HPDE6-E6E7 (cell line): Measurements from ENCODE around the gene CMTM6.
"Not testable (repeated sequence)": the region's sequence is repeated elsewhere in the genome, so short reads cannot be mapped to it uniquely, and the experiment has no call there.

Source experiments
- DNase-seq: peaks from one replicate; pipeline ENCODE4 v3.0.0; 2011; ENCODE audit warnings: missing footprints; ENCODE audit errors: extremely low spot score

The CMTM6 gene, protein sequence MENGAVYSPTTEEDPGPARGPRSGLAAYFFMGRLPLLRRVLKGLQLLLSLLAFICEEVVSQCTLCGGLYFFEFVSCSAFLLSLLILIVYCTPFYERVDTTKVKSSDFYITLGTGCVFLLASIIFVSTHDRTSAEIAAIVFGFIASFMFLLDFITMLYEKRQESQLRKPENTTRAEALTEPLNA

DNA sequence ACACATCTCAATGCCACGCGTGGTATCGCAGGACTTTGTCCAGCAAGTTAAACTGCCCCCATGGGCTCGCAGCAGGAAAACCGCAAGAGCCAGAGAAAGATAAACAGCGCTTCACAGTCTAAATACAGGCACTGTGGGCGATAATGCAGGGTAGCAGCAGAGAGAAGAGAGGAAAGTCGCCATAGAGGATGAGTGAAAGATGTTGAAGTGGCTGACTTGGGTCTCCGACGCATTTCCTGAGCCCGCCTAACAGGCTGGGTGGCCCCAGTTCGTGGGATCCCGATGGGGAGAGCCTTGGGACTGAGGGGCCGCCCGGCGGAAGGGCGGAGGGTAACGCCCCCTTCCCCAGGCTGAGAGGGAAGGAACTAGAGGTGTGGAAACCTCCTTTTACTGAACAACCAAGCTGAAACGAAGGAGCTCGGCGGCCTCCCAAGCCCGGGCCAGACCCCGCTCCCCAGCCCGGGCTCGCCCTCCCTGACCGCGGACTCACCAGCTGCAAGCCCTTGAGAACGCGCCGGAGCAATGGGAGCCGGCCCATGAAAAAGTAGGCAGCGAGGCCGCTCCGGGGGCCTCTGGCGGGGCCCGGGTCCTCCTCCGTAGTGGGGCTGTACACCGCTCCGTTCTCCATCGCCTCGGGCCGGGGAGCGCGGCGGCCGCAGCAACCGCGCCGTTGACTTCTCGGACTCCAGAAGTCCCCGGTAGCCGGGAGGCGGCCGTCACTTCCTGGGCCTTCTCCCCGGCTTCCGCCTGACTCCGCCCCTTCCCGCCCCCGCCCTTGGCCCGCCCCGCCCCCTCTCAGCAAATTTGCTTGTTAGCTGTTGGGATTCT is at the start of gene CMTM6:
Gene CMTM6 (minus strand): TSS at position 735 of the 828 bp plus-strand sequence. CDS start 107 bp downstream, at position 628.
- DNase-seq = peak; percentile 67

DNA sequence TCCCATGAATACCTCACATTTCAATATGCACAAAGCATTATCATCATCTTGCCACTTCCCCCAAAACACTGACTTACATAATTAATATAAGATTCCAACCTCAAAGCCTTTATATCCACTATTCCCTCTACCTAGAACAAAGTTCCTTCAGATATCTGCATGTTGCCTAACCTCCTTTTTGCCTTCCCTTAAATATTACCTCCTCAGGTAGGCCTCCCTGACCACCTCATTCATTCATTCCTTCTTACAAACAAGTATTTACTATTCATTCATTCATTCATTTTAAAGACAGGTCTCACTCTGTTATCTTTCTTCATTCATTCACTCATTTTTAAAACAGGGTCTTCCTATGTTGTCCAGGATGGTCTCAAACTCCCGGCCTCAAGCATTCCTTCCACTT is 49.4 kb upstream of the CMTM6 start:
- no peak for DNase-seq

DNA sequence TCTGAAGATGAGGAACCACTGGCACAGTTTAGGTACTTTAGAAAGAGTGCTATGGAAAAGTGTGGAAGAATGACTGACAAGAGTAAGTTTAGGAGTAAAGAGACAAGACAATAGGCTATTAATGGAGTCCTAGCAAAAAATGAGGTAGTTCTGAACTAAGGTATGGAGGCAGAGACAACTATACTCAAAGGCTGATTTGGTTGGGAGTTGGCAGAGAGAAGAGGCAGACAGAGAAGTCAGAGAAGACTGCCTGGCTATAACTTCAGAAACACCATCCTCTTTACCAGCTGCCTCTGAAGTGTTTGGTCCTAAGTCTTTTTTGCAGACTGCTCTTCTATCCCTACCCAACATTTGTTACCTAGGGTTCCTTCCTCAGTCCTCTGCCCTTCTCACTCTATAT is 48.8 kb upstream of the CMTM6 start:
- DNase-seq = no peak

DNA sequence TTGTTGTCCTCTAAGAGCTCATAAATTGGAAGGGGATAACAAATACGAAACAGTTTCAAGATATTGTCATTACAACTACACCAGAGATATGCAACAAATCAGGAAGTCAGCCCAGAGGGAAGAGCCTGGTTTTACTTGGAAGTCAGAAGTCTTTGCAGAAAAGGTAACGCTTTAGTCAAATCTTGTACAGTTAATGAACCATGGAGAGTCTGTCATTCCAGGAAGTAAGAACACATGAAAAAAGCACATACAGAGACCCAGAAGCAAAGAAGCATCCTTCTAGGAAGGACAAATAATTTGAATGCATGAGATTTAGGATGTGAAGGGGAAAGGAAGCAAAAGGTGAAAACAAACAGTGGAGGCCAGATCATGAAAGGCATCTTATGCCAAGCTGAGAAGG is 48.4 kb upstream of the CMTM6 start:
- DNase-seq = no peak

DNA sequence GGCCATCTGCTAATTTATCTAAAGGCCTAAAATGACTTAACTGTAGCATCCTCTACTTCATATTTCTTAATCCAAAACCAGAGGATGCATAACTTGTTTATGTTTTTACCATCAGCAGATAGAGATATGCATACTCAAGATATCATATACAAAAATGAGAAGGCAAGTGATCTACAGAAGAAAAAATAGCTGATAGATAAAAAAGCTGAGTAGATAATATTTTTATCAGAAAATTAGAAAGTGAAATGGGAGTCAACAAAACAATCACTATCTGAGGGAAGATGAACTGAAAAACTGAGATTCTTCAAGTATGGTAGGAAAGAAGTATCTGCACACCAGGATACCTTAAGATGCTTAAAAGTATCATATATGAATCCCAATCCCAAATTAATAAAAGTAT is 42.7 kb upstream of the CMTM6 start:
- DNase-seq = no peak

DNA sequence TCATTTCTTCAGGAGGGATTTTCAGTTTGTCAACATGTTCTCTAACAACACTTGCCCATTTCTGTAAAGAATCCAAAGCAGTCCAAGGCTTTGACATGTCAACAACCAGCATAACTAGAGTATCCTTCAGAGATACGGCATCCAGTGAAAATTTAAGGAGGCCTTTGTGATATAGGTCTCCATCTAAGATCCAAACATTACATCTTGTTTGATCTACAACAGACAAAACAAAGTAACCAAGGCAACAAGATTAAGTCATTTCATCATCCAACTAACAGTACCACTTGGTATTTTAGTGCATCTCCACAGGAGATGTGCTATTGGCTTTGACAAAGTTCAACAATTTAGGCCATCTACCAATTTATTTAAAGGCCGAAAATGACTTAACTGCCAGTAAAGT is 42.2 kb upstream of the CMTM6 start:
- no peak for DNase-seq

DNA sequence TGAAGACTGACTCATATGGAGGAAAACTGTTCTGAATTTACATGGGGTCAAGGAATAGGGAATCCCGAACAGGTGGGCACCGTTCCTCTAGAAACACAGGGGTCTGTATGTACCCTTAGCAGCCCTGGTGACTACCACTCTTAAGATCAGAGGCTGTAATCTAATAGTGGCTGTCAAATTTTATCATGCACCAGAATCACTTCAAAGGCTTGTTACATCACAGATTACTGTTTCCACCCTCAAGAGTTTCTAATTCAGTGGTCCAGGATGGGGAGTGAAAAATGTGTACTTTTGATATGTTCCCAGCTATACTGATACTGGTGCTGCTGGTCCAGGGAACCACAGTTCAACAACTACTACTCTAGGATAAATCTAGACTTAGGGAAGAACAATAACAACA is 40.2 kb upstream of the CMTM6 start:
- no peak for DNase-seq

DNA sequence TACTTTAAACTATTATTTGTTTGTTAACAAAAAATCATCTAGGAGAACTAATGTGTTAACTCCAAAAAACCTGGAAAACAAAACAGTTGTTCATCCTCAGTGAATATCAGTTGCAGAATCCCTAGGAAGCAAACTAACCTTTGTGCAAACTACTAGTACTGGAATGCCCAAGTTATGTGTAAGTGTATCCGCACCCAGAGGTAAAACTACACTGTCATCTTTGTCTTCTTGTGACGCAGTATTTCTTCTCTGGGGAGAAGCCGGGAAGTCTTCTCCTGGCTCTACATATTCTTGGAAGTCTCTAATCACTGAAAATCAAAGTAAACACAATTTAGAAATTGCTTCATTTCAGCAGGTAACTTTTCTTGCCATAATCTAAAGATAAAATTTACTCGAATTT is 38.2 kb upstream of the CMTM6 start:
- DNase-seq = no peak

DNA sequence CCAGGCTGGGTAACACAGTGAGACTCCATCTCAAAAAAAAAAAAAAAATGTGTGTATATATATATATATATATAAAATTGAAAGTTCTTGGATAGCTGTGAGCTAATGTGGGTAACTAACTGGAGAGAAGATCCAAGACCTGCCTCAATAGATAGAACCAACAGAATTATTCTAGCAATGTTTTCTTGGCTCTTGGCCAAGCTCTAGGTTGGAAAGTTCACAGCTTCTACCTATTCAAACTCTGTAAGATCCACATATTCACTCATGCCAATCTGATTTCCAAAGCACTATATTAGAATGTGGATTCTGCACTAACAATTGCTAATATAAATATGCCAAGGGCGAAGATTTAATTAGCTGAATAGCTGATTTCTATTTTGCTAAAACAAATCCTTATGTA is 29.8 kb upstream of the CMTM6 start:
- no peak for DNase-seq

DNA sequence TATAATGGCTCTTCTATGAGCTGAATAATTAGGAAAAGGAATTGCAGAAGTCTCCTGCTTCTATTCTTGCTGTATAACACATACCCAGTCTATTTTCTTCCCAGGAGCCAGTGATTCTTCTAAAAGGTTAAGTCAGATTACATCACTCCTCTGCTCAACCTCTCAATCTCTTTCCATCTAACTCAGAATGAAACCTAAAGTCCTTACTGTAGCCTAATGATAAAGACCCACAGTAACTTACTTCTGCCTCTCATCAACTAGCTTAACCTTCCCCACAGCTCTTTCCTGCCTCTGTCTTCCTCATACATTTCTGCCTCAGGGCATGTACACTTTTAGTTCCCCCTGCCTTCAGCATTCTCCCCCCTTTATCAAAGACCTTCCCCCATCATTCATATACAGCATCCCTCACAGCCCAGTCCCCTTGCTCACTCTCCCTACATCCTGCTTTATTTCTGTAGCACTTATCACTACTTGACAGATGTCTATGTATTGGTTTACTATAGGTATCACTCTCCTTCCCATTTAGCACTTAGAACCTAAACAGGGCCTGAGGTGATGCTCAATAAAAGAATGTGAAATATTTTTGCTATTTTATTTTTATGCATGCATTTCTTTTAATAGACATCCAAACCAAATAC is 28.5 kb upstream of the CMTM6 start:
- no peak for DNase-seq

DNA sequence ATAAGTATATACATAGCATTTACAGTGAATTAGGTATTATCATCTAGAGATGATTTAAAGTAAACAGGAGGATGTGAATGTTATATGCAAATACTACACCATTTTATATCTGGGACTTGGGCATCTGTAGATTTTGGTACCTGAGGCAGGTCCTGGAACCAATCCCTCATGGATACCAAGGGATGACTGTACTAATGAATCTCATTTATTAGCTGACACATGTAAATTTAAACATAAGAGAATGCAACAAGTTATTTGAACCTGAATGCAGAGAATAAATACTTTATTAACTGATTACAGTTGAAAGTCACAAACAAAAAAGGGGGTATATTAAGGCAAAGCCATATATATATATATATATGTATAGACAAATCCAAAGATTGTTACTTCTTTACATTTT is 23.1 kb upstream of the CMTM6 start:
- DNase-seq = no peak

DNA sequence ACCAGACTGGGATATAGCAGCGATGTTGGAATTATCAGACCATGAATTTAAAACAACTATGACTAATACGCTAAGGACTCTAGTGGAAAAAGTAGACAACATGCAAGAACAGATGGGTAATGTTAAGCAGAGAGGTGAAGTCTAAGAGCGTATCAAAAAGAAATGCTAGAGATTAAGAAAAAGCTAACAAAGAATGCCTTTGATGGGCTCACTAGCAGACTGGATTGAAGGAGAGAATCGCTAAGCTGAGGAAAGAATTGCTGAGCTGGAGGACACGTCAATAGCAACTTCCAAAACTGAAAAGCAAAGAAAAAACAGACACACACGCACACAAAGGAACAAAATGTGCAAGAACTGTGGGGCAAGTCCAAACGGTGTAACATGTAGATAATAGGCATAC is 20.0 kb upstream of the CMTM6 start:
- no peak for DNase-seq

DNA sequence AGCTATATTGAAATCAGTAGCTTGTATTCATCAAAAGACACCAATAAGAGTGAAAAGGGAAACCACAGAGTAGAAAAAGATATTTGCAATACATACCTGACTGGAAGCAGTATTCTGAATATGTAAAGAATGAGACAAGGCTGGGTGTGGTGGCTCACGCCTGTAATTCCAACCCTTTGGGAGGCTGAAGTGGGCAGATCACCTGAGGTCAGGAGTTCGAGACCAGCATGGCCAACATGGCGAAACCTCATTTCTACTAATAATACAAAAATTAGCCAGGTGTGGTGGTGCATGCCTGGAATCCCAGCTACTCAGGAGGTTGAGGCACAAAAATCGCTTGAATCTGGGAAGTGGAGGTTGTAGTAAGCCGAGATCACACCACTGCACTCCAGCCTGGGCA is 16.3 kb upstream of the CMTM6 start:
- not testable (repeated sequence) for DNase-seq

DNA sequence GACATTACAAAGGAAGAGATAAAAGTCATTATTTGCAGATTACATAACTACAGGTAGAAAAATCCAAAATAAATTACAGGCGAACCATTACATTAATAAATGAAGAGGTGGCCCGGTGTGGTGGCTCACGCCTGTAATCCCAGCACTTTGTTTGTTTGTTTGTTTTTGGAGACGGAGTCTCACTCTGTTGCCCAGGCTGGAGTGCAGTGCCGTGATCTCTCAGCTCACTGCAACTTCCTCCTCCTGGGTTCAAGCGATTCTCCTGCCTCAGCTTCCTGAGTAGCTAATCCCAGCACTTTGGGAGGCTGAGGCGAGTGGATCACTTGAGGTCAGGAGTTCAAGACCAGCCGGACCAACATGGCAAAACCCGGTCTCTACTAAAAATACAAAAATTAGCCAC is 14.1 kb upstream of the CMTM6 start:
- not testable (repeated sequence) for DNase-seq

DNA sequence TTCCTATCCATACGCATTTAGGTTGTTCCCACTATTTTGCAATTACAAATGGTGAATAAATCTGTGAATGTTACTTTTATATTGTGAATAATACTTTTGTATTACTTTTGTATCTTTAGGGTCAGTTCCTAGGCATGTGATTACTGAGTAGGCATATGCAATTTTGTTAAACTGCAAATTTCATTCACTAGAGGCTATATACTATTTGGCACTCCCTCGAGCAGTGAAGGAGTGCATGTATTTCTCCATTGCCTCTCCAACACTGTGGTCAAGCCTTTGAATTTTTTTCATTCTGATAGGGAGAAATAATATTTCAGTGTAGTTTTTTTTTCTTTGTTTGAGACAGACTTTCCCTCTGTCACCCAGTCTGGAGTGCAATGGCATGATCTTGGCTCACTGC is 8.4 kb upstream of the CMTM6 start:
- no peak for DNase-seq

DNA sequence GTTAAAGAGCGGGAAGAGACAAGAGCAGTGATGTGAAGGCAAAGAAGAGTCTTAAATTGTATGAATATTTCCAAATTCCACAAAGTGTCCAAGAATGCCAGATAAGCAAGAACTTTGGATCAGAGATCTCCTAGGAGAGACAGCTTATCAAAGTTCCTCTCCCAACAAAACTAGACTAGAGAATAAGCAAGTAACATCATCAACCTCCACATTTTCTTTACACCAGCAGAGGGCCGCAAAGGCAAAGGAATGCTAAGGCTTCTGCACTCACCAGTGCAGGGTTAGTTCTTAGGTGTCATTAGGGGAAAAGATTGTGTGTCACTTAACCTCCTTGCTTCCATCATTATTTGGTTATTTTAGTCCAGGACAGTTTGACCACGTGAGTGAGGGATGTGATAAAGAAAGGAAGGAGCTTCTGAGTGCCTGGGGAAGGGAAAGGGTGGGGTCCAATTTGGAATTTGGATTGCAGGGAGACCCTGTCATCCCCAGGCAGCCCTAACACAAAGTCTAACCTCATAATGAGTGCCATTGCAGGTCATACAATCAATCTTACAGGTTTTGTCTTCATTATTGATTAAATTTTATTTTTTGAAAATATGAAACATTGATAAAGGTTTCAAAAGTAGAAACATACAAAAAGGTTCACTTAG is 7.5 kb upstream of the CMTM6 start:
- peak; percentile 54 for DNase-seq

DNA sequence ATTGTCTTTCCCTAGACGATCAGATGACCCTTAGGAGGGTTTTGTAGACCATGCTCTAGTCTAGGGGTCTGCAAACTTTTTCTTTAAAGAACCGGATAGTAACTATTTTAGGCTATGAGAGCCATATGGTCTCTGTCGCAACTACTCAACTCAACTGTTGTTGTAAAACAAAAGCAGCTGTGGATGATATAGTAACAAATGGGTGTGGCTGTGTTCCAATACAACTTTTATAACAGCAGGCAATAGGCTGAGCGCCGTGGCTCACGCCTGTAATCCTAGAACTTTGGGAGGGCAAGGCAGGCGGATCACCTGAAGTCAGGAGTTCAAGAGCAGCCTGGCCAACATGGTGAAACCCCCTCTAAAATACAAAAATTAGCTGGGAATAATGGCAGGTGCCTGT is 6.1 kb upstream of the CMTM6 start:
- DNase-seq = no peak

DNA sequence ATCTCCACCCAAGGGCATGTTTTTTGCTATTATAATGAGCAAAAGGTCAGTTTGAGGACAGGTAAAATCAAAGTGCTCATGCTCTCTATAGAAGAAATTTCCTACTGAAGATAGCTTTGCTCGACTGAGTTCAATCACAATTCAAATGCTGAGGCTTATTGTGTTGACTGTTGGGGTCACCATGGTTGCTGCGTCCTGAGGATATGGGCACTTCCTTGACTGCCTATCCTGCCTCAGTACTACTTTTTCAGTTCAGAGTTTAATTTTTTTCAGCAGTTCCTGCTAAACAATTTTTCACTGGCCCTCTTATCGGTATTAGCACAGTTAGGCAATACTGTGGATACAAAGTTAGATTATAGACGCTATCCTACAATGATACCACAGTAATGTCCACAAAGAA is 3.8 kb upstream of the CMTM6 start:
- no peak for DNase-seq

DNA sequence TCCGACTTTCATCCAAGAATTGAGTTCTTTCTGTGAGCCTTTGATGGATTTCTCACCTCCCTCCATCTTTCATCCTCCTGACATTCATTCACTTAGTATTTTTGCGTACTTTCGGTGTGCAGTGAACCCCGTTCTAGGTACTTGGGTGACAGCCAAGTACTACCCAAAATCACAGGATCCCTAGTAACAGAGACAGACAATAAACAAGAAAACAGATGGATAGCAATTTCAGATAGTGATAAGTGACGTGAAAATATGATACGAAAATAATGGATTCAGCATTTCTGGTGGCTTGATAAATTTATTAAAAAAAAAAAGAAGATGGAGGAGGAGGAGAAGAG is 264 bp upstream of the CMTM6 start:
- no peak for DNase-seq

DNA sequence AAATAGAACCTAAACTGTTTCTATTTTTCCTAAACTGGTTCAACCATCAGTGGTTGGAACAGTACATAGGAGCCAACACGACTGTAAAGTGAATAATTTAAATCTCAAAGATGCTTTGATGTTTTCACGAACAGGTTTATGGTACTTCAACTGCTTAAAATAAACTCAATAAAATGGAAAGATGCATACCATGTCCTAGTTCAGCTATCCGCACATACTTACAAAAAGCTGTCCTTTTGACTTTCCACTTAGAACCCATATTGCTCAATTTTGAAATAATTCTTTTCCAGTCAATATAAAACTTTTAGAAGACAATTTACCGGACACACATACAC is 902 bp downstream of the CMTM6 start:
- no peak for DNase-seq

DNA sequence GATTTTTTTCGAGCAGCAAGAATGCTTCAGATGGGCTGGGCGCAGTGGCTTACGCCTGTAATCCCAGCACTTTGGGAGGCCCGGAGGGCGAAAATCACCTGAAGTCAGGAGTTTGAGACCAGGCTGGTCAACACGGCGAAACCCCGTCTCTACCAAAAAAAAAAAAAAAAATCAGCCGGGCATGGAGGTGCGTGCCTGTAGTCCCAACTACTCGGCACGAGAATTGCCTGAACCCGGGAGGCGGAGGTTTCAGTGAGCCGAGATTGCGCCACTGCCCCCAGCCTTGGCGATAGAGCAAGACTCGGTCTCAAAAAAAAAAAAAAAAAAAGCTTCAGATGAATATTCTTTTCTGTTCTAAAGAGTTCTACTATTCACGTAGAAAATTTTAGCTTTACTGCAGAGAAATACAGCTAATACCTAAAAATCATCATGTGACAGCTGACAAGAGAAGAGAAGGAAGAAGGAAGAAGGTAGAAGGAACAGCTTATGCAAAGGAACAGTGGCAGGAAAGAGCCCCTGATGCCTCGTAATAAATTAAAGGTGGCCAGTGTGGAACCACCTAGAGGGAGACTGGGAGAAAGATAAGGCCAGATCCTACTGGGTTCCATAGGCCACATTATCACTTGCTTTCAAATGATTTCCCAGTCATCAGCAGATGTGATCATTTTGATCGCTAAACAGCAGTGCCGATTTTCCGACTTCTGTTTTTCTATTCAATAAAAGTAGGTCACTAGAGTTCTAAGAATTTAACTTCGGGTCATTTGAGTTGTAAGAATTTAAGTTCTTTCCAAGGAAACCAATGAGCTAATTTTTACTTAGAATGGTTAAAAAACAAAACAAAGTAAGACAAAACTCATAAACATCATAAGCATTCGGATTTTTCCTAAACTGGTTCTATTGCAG is 1.5 kb downstream of the CMTM6 start:
- no peak for DNase-seq

DNA sequence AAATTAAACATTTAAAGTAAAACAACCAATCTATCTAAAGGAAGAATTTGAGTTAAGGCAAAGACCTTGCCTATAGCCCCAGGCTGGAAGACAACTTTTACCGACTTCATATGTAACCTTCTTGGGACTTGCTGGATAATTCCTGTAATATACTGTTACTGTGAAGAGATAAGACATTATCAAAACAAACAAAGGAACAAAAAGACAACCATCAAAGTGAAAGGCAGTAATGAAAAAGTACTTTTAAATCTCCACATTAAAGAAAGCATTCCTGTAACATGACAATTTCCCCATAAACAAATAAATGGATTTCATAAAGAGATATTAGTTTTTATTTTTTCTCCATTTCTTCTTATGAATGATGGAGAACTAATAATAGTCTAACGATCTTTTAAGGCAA is 2.4 kb downstream of the CMTM6 start:
- DNase-seq = no peak
